CD4-positive, alpha-beta T cell treated with Interleukin-15 for 4 hours (primary cell): ENCODE results near the gene PCDHA5.

ENCODE experiments used
- DNase-seq: peaks from one replicate; pipeline ENCODE4 v3.0.0-alpha.2; 2020; ENCODE audit warnings: low spot score

Gene PCDHA5

DNA sequence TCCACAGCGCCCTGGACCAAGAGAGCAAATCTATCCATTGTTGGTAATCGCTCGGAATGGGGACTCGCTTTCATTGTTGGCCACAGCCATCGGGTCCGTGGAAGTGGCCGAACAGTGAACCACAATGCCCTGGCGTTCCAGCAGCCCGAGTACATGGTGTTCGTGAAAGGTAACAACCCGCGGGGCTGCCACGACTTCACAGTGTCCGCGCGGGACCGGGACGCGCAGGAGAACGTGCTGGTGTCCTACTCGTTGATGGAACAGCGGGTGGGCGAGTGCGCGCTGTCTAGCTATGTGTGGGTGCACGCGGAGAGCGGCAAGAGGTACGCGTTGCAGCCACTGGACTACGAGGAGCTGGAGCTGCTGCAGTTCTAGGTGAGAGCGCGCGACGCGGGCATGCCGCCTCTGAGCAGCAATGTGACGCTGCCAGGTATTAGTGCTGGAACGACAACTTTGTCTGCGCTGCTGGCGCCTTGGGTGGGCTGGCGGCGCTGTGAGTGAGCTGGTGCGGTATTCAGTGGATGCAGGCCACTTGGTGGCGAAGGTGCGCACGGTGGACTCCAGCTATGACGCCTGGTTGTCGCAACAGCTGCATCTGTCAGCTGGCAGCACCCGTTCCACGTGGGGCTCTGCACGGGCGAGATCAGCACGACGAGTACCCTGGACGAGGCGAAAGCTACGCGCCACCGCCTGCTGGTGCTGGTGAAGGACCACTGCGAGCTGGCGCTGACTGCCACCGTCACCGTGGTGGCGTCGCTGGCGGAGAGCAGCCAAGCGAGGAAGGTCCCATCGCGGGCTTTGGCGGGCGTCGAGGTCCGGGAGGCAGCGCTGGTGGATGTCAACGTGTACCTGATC, 41.3 kb downstream of the PCDHA5 start:
- DNase-seq = no peak

DNA sequence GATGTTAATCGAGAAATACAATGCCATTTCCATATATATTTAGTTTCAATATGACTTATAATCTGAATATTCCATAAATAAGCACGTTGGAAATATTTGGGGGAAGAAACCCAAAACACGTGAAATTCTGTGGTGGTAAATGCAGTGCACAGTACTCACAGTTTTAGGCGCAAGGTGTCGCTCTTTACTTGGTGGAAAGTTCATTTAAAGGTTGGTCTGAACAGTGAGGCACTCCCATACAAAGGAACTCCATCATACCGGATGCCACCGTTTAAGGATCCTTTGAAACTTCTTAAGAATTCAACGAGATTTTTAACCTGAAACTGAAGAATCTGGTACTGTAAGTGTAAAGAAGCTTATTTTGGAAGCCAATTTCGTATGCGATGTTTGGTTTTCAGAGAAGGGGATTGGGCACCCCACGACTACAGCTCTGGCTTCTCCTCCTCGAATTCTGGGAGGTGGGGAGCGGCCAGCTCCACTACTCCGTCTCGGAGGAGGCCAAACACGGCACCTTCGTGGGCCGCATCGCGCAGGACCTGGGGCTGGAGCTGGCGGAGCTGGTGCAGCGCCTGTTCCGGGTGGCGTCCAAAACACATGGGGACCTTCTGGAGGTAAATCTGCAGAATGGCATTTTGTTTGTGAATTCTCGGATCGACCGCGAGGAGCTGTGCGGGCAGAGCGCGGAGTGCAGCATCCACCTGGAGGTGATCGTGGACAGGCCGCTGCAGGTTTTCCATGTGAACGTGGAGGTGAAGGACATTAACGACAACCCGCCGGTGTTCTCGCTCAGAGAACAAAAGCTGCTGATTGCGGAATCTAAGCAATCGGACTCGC, 47.5 kb downstream of the PCDHA5 start, which contains the start of gene PCDHA11:
Gene PCDHA11 (plus strand): TSS at position 237 of the 834 bp plus-strand sequence. CDS start 147 bp downstream, at position 384.
- DNase-seq = no peak

DNA sequence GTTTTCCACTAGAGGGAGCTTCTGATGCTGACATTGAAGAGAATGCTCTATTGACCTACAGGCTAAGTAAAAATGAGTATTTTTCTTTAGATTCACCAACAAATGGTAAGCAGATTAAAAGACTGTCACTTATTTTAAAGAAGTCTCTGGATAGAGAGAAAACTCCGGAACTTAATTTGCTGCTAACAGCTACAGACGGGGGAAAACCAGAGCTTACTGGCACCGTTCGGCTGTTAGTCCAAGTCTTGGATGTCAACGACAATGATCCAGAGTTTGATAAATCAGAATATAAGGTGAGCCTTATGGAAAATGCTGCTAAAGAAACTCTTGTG, 48.1 kb downstream of the PCDHA5 start:
- DNase-seq = no peak

DNA sequence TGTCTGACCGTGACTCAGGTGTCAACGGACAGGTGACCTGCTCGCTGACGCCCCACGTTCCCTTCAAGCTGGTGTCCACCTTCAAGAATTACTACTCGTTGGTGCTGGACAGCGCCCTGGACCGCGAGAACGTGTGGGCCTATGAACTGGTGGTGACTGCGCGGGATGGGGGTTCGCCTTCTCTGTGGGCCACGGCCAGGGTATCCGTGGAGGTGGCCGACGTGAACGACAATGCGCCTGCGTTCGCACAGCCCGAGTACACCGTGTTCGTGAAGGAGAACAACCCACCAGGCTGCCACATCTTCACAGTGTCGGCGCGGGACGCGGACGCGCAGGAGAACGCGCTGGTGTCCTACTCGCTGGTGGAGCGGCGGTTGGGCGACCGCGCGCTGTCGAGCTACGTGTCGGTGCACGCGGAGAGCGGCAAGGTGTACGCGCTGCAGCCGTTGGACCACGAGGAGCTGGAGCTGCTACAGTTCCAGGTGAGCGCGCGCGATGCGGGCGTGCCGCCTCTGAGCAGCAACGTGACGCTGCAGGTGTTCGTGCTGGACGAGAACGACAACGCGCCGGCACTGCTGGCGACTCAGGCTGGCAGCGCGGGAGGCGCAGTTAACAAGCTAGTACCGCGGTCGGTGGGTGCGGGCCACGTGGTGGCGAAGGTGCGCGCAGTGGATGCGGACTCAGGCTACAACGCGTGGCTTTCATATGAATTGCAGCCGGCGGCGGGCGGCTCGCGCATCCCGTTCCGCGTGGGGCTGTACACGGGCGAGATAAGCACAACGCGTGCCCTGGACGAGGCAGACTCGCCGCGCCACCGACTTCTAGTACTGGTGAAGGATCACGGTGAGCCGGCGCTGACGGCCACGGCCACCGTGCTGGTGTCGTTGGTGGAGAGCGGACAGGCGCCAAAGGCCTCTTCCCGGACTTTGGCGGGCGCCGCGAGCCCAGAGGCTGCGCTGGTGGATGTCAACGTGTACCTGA, 49.1 kb downstream of the PCDHA5 start:
- no peak for DNase-seq
